ENCODE results near the gene CRYBB1.
"Not testable (repeated sequence)": the region's sequence is repeated elsewhere in the genome, so short reads cannot be mapped to it uniquely, and the experiment has no call there.

CRYBB1 gene

GRCh38 chr22:26635117-26635516 lies 17.3 kb upstream of the CRYBB1 start:
- DNase-seq: no peak

DNA sequence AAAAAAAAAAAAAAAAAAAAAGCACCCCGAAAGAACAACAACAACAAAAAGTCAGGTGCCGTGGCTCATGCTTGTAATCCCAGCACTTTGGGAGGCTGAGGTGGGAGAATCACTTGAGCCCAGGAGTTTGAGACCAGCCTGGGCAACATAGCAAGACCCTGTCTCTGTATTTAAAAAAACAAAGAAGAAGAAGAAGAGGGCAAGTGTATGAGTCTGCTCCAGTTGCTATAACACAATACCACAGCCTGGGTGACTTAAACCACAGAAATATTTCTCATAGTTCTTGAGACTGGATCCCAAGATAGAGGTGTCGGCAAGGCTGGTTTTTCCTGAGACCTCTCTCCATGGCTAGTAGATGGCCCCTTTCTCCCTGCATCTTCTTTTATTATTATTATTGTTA lies 16.4 kb upstream of the CRYBB1 start:
- no peak for DNase-seq

DNA sequence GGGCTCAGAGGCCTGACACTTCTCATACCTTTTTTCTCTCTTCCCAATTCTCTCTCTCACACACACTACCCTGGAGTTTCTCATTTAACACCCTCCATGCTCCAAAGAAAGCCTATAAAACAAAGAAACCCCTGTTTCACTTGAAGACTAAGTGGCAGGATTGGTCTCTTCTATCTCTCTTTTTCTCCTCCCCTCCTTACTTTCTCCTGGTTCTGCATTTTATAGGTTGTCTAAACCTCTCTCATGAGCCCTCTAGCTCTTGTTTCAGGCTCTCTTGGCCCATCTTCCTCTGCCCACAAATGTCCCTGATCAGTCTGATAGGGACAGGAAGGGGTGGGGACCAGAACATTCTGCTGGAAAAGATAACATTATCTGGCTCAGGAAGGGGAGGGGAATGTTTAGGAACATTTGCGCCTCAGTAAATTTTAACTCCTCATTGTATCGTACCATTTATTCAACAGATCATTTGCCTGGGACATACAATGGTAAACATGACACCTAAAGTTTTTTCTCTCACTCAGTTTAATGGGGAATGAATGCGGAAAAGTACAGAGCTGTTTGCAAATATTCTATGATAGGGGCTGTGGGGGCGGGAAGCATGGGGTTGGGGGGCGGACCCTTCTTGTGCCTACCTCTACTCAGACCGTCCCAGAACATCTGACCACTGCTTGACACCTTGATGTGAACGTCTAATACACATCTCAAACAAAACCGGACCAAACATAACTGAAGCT lies 14.8 kb upstream of the CRYBB1 start:
- DNase-seq: no peak

- no peak for DNase-seq
These were observed 13.5 kb upstream of the CRYBB1 start for GRCh38 chr22:26631282-26631681.

GRCh38 chr22:26629988-26630761 lies 12.3 kb upstream of the CRYBB1 start:
- DNase-seq: no peak

DNA sequence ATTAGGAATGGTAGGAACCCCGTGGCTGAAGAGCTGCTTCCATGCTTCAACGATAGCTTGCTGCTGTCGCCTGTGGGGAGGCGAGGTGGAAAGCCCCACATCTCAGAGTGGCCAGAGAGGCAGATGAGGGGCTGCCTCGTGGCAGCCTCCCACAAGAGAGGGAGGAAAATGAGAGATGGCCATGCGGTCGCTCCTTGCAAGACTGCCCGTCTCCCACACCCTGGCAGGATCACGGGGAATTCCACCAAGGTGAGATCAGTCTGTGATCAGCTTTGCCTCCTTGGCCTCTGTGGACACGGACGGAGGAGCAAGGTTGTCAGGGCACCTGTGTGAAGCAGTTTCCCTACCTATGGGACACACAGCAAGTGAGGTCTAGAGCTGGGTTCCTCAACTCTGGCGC lies 7.0 kb upstream of the CRYBB1 start:
- no peak for DNase-seq

DNA sequence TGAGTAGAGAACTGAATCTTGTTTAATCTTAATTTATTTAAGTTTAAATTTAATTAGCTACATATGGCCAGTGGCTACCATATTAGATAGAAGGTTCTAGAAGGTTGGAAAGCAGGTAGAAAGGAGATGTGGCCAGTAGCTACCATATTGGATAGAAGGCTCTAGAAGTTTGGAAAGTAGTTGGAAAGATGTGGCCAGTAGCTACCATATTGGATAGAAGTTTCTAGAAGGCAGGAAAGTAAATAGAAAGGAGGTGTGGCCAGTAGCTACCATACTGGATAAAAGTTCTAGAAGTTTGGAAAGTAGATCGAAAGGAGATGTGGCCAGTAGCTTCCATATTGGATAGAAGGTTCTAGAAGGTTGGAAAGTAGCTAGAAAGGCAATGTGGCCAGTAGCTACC lies 6.2 kb upstream of the CRYBB1 start:
- DNase-seq: no peak

GRCh38 chr22:26621663-26622062 lies 3.8 kb upstream of the CRYBB1 start, which contains the start of gene CRYBA4:
TSS of gene CRYBA4 (plus strand) at chr22:26621963. CDS start at chr22:26622597, 634 bp downstream.
- DNase-seq: no peak

GRCh38 chr22:26620197-26620596 lies 2.4 kb upstream of the CRYBB1 start:
- no peak for DNase-seq

GRCh38 chr22:26619510-26619909 lies 1.7 kb upstream of the CRYBB1 start:
- DNase-seq: no peak

- DNase-seq: no peak
These were observed 628 bp upstream of the CRYBB1 start for GRCh38 chr22:26618455-26618854.

GRCh38 chr22:26616650-26617049 lies 1.2 kb downstream of the CRYBB1 start:
- DNase-seq: no peak

- DNase-seq: no peak
These were observed 1.9 kb downstream of the CRYBB1 start for GRCh38 chr22:26615830-26616435.

- no peak for DNase-seq
These were observed 2.7 kb downstream of the CRYBB1 start for GRCh38 chr22:26615149-26615548.

DNA sequence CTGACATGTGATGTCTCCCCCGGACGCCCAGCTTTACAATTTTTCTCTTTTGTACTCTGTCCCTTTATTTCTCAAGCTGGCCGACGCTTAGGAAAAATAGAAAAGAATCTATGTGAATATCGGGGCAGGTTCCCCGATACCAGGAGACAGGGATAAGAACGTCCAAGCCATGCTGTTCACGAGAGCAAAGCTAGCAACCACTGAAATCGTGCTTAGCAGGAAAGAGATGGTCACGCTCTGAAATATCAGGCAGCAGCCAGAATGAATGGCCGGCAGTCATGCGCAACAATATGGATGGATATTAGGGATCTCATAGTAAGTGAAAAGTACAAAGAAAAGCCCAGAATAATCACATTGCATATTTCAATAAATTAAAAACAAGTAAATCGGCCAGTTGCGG lies 3.5 kb downstream of the CRYBB1 start:
- DNase-seq: no peak

DNA sequence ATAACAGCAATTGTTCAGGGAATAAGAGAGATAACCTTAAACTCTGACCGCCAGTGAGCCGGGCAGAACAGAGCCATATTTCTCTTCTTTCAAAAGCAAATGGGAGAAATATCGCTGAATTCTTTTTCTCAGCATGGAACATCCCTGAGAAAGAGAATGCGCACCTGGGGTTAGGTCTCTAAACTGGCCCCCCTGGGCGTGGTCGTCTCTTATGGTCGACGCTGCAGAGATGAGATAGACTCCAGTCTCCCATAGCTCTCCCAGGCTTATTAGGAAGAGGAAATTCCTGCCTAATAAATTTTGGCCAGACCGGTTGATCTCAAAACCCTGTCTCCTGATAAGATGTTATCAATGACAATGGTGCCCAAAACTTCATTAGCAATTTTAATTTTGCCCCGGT lies 4.1 kb downstream of the CRYBB1 start:
- not testable (repeated sequence) for DNase-seq

DNA sequence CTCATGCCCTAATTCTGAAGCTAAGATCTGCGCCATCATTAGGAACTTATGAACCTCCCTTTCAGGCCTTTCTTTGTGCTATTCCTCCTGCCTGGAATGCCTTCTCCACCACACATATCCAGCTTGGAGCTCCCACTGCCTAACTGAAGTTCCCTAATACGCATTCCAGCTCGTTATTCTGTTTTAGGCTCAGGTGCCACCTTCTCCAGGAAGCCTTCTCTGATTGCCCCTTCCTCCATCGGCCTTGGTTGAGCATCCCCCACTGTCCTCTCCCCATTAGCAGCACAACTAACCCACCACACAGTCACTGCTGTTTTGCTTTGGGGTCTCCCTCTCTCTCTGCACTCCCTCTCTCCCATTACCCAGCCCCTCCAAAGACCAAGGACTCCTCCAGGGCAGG lies 5.2 kb downstream of the CRYBB1 start:
- no peak for DNase-seq

GRCh38 chr22:26610996-26611395 lies 6.8 kb downstream of the CRYBB1 start:
- no peak for DNase-seq

DNA sequence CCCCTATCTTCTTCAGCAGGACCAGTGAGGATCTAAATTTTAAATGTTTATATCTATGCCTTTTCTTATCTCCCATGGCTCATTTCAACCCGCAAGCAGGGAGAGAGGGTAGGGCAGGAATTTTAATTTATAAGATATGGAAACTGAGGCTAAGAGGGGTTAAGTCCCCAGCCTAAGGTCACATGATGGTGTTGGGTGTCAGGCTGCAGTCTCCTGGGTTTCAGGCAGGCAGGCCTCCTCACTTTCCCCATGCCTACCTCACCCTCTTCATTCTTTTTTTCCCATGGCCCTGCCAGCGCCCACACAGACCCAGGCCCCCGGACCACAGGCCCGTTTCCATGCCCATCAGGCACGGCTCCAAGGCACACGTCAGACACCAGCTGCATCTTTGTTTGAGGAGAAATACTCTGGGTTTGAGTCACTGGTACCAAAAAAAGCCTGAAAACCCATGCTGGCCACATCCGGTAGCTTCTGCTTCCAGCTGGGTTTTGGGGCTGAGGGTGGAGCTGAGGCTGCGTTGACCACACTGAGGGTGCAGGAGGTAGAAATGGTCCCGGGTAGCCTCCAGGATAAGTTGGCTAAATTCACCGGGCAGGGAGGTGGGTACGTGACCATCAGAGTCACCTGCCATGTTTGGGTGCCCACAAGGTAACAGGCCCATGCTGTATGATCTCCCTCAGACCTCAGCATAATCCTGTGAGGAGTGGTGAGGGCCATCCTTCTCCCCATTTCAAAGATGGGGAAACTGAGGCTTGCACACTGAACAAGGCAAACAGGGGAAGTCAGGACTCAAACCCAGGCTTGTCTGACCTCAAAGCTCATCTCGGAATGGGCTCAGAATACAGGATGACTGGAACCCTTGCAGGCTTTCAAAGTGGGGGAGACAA lies 7.5 kb downstream of the CRYBB1 start:
- peak; percentile 58 to 64 for DNase-seq

DNA sequence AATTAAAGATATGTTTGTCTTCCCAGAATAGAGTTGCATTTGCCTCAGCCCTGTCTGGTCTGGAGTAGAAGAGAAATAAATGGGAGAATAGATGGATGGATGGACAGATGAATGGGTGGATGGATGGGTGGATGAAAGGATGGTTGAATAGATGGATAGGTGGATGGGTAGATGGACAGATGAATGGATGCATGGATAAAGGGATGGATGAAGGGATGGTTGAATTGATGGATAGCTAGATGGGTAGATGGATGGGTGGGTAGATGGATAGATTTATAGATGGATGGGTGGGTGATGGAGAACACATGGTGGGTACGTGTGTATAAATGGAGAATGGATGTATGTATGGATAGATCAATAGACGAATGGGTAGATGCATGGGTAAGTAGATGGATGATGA lies 8.5 kb downstream of the CRYBB1 start:
- DNase-seq: no peak

DNA sequence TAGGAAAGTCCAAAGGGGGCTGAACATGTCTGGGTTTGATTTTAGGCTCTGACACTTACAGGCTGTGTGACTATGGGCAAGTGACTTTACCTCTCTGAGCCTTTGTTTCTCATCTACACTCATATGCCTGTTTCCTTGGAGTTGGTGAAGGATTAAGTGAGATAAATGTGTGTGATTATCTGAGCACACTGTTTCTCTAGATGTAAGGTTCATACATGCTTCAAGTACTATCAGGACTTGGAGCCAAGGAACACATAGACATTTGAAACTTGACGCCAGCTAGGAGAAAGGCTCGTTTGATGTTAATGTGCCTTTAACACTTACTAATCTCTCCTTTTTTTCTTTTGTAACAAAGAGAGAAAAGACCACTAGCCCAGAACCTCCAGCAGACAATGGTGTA lies 9.7 kb downstream of the CRYBB1 start:
- no peak for DNase-seq

DNA sequence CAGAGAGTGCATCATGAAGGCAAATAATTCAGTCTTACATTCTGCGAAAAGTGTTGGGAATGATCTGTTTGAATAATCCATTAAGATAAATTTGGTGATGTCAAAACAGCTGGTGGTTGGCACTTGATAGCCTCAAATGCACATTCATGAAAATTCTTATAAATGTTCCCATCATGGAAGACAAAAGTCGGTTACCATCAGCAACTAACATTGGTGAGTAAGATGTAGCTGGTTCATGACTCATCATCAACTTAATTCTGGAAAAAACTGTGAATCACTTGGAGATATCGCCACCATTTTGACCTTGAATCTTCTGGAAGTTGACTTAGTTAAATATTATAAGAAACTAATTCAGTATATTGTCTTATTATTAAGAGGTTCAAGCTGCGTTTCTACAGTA lies 11.2 kb downstream of the CRYBB1 start:
- no peak for DNase-seq

- no peak for DNase-seq
These were observed 13.5 kb downstream of the CRYBB1 start for GRCh38 chr22:26604368-26604767.
